Esophagus squamous epithelium (tissue), 5 donors: ENCODE data around the gene LRRC59. TPM values are rescaled to one million over a fixed set of nuclear protein-coding genes. Genes with fewer than 3 reads are reported as not detected.

ENCODE experiments used
- DNase-seq: peaks from one replicate; lab custom pipeline; 2025; lab: John Stamatoyannopoulos, UW
- H3K27ac ChIP-seq, 4 donors: fragments of 200-600 bp; sonication (generic); one replicate each; pipeline ENCODE4 v1.5.1; 2016 to 2019; ENCODE audit warnings: mild to moderate bottlenecking in 1 of 4
- H3K27me3 ChIP-seq, 4 donors: fragments of 200-600 bp; sonication (generic); 1 replicate in 3 of 4; 2 replicates in 1 of 4; pipeline versions ENCODE4 v1.5.1 to v1.6.0; 2017 to 2021; ENCODE audit warnings: antibody characterized with exemption in 1 of 4
- H3K36me3 ChIP-seq, 3 donors: fragments of 200-600 bp; sonication (generic); one replicate each; pipeline ENCODE4 v1.5.1; 2016 to 2019
- H3K4me1 ChIP-seq, 3 donors: fragments of 200-600 bp; sonication (generic); one replicate each; pipeline ENCODE4 v1.5.1; 2017 to 2019
- H3K4me3 ChIP-seq, 4 donors: fragments of 200-600 bp; sonication (generic); 1 replicate in 3 of 4; 2 replicates in 1 of 4; pipeline ENCODE4 v1.5.1; 2016 to 2019; ENCODE audit warnings: mild to moderate bottlenecking in 2 of 4, moderate library complexity in 1 of 4
- H3K9me3 ChIP-seq, 3 donors: fragments of 200-600 bp; sonication (generic); one replicate each; pipeline ENCODE4 v1.5.1; 2016 to 2019
- CTCF ChIP-seq, 6 experiments: fragments of 450-650 bp in 4 of 6; fragments of 200-600 bp in 2 of 6; sonication (generic) in 2 of 6; IDR thresholded peaks; one replicate each; pipeline ENCODE4 v1.5.1; 2016 to 2019; ENCODE audit warnings: antibody characterized with exemption in 6 of 6, mild to moderate bottlenecking in 4 of 6, moderate library complexity in 4 of 6
- POLR2A ChIP-seq, 4 donors: fragments of 450-650 bp; IDR thresholded peaks; one replicate each; pipeline ENCODE4 v1.6.1; 2017; ENCODE audit warnings: antibody characterized with exemption in 4 of 4, mild to moderate bottlenecking in 4 of 4, moderate library complexity in 3 of 4
- WGBS, 2 donors: methylation state at CpG; one replicate each; pipeline ENCODE4 v1.1.5; 2018; 5-methylcytosine and 5-hydroxymethylcytosine counted together
- intact Hi-C: fragments of 100-400 bp; cut with DNase I; formaldehyde crosslinking; loops from one replicate; pipeline ENCODE4 v1.15.0; 2022
- total RNA-seq, 4 donors: library from RNA; depleted of rRNA; stranded (reverse); fragments of >200 nt; gene quantifications; one replicate each; pipeline ENCODE4 v1.1.0, GENCODE V29; 2016
- donor health status: DM: yes; HTN: yes; CAD: no.

Gene LRRC59
- total RNA-seq, 4 donors from 2014 or later: 63.4 to 136 (median 77.9) TPM

GRCh38 chr17:50373705-50374104 is 23.6 kb downstream of the LRRC59 start:
- 86 to 87% methylated on average over 2 of the region's 2 CpGs for WGBS, 2 donors
- no peaks in the 10 kb centered on the region for H3K9me3 ChIP-seq
- peak overlapping the region in 2 of 4 donors; percentile 70 to 97 for H3K4me3 ChIP-seq
- peaks cover 8 to 25% (median 15%) of the 10 kb centered on the region in 3 donors for H3K36me3 ChIP-seq
- peaks cover 15 to 27% (median 19%) of the 10 kb centered on the region in 3 donors for H3K4me1 ChIP-seq
- TF ChIP-seq CTCF (IDR thresholded peaks at IDR 0.05) (no peak), POLR2A (IDR thresholded peaks at IDR 0.05) (no peak)
- H3K27me3 ChIP-seq: no peaks in the 10 kb centered on the region
- intact Hi-C loops: no loop called here
- H3K27ac ChIP-seq: peak overlapping the region in 1 of 4 donors; percentile 98
- DNase-seq: no peak

- Histone ChIP-seq H3K4me1 (peaks cover 15 to 27% (median 19%) of the 10 kb centered on the region in 3 donors), H3K27ac (peak within 1 kb of the TSS; percentile 90 to 99 (median 97)), H3K4me3 (peak within 1 kb of the TSS; percentile 68 to 97 (median 80)), H3K27me3 (no peaks in the 10 kb centered on the region), H3K36me3 (peaks cover 13 to 33% (median 16%) of the 10 kb centered on the region in 3 donors), H3K9me3 (no peaks in the 10 kb centered on the region)
- WGBS, 2 donors: 1 to 7% methylated on average over 19 to 27 of the region's 42 CpGs
- peak; percentile 38 for DNase-seq
- TF ChIP-seq POLR2A (IDR thresholded peaks at IDR 0.05) (peak in 1 of 4 donors; percentile 38), CTCF (IDR thresholded peaks at IDR 0.05) (peak in 1 of 6 experiments; percentile 18)
- intact Hi-C loops: no loop called here
These were observed 24.4 kb downstream of the LRRC59 start, which contains the start of the genes EME1 and MRPL27 for GRCh38 chr17:50372758-50373556. Gene EME1, plus strand, starts transcription at chr17:50373229. Its CDS starts 1,980 bp downstream, at chr17:50375209. Gene MRPL27, minus strand, starts transcription at chr17:50373184. Its CDS starts 14 bp downstream, at chr17:50373170.

GRCh38 chr17:50372222-50372757 is 25.0 kb downstream of the LRRC59 start:
- no peak for TF ChIP-seq POLR2A (IDR thresholded peaks at IDR 0.05)
- no peak for TF ChIP-seq CTCF (IDR thresholded peaks at IDR 0.05)
- H3K27me3 ChIP-seq: no peaks in the 10 kb centered on the region
- peaks cover 20 to 39% (median 22%) of the 10 kb centered on the region in 3 donors for H3K36me3 ChIP-seq
- H3K4me3 ChIP-seq: peak overlapping the region; percentile 68 to 97 (median 80)
- intact Hi-C loops: no loop called here
- WGBS, 2 donors: 11 to 17% methylated on average over 14 of the region's 14 CpGs
- peak overlapping the region; percentile 90 to 99 (median 97) for H3K27ac ChIP-seq
- DNase-seq: no peak
- no peaks in the 10 kb centered on the region for H3K9me3 ChIP-seq
- peaks cover 15 to 27% (median 19%) of the 10 kb centered on the region in 3 donors for H3K4me1 ChIP-seq

- intact Hi-C loops: no loop called here
- Histone ChIP-seq H3K4me3 (peak overlapping the region in 2 of 4 donors; percentile 70 to 97), H3K4me1 (peaks cover 15 to 27% (median 19%) of the 10 kb centered on the region in 3 donors), H3K27me3 (no peaks in the 10 kb centered on the region), H3K36me3 (peaks cover 27 to 47% (median 30%) of the 10 kb centered on the region in 3 donors), H3K9me3 (no peaks in the 10 kb centered on the region), H3K27ac (no peak overlapping the region)
- no peak for DNase-seq
- WGBS, 2 donors: 36 to 39% methylated on average over 2 of the region's 2 CpGs
- TF ChIP-seq POLR2A (IDR thresholded peaks at IDR 0.05): no peak
- no peak for TF ChIP-seq CTCF (IDR thresholded peaks at IDR 0.05)
These were observed 25.8 kb downstream of the LRRC59 start for GRCh38 chr17:50371526-50371925.
